Stomach (tissue), 4 donors: ENCODE measurements around the gene CPT1B.

Source experiments
- CTCF ChIP-seq, 7 experiments: fragments of 450-650 bp in 4 of 7; fragments of 200-600 bp in 3 of 7; sonication (generic) in 3 of 7; IDR thresholded peaks; one replicate each; pipeline ENCODE4 v1.5.1; 2016 to 2019; ENCODE audit warnings: antibody characterized with exemption in 7 of 7, control low read depth in 2 of 7, mild to moderate bottlenecking in 1 of 7
- EP300 ChIP-seq: sonication (generic); formaldehyde crosslinking; IDR thresholded peaks from one replicate; pipeline ENCODE4 v1.6.1; 2017; ENCODE audit warnings: antibody characterized with exemption
- POLR2AphosphoS5 ChIP-seq, 3 donors: sonication (generic); formaldehyde crosslinking; IDR thresholded peaks; one replicate each; pipeline ENCODE4 v1.6.1; 2016; ENCODE audit warnings: antibody characterized with exemption in 3 of 3

- TF ChIP-seq CTCF (IDR thresholded peaks at IDR 0.05) = no peak
- TF ChIP-seq POLR2AphosphoS5 (IDR thresholded peaks at IDR 0.05) = no peak
- TF ChIP-seq EP300 = no peak
Measured at GRCh38 chr22:50603511-50604255, 25.5 kb upstream of the CPT1B start.
